Right atrium auricular region (tissue), 2 donors: Measurements from ENCODE around the gene GAA. TPM values are rescaled to one million over a fixed set of nuclear protein-coding genes. Genes with fewer than 3 reads are reported as not detected.

Experiments
- DNase-seq: peaks from one replicate; pipeline ENCODE4 v3.0.0-alpha.2; 2019; ENCODE audit warnings: low spot score
- H3K27ac ChIP-seq, 2 donors: fragments of 200-600 bp; sonication (generic); 1 replicate in 1 of 2; 2 replicates in 1 of 2; pipeline ENCODE4 v1.5.1; 2016 to 2019
- H3K27me3 ChIP-seq, 2 donors: fragments of 200-600 bp; sonication (generic); one replicate each; pipeline versions ENCODE4 v1.5.1 to v1.6.0; 2017 to 2019
- H3K36me3 ChIP-seq: fragments of 200-600 bp; sonication (generic); one replicate; pipeline ENCODE4 v1.5.1; 2016
- H3K4me1 ChIP-seq, 2 donors: fragments of 200-600 bp; sonication (generic); one replicate each; pipeline versions ENCODE4 v1.5.1 to v1.6.0; 2017 to 2019
- H3K4me3 ChIP-seq, 2 donors: fragments of 200-600 bp; sonication (generic); 1 replicate in 1 of 2; 2 replicates in 1 of 2; pipeline ENCODE4 v1.5.1; 2017 to 2019; ENCODE audit warnings: mild to moderate bottlenecking in 1 of 2, moderate library complexity in 1 of 2
- H3K9me3 ChIP-seq, 2 donors: fragments of 200-600 bp; sonication (generic); one replicate each; pipeline ENCODE4 v1.5.1; 2019
- microRNA counts, 2 donors: library from miRNA; unstranded; fragments of <30 nt; microRNA quantifications; one replicate each; lab custom pipeline; 2016 to 2017
- microRNA-seq, 2 donors: library from miRNA; unstranded; fragments of <30 nt; microRNA quantifications; one replicate each; pipeline ENCODE4, GENCODE V29; 2016 to 2017; ENCODE audit warnings: borderline number of aligned reads in 2 of 2, borderline replicate concordance in 1 of 2
- total RNA-seq, 2 donors: library from RNA; depleted of rRNA; stranded (reverse); fragments of >200 nt; gene quantifications; one replicate each; pipeline ENCODE4 v1.1.0, GENCODE V29; 2016
- TF ChIP-seq, protein P1 (sequence below), 2 donors: fragments of 200-600 bp; sonication (generic); IDR thresholded peaks; one replicate each; pipeline ENCODE4 v1.5.1; 2019; ENCODE audit warnings: antibody characterized with exemption in 2 of 2

The GAA gene
- total RNA-seq, 2 donors from 2014 or later: 54.8 to 99.1 TPM

- TF ChIP-seq, protein P1, sequence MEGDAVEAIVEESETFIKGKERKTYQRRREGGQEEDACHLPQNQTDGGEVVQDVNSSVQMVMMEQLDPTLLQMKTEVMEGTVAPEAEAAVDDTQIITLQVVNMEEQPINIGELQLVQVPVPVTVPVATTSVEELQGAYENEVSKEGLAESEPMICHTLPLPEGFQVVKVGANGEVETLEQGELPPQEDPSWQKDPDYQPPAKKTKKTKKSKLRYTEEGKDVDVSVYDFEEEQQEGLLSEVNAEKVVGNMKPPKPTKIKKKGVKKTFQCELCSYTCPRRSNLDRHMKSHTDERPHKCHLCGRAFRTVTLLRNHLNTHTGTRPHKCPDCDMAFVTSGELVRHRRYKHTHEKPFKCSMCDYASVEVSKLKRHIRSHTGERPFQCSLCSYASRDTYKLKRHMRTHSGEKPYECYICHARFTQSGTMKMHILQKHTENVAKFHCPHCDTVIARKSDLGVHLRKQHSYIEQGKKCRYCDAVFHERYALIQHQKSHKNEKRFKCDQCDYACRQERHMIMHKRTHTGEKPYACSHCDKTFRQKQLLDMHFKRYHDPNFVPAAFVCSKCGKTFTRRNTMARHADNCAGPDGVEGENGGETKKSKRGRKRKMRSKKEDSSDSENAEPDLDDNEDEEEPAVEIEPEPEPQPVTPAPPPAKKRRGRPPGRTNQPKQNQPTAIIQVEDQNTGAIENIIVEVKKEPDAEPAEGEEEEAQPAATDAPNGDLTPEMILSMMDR (IDR thresholded peaks at IDR 0.05): no peak
- Histone ChIP-seq H3K36me3 (no peaks in the 10 kb centered on the region), H3K4me3 (no peak overlapping the region), H3K9me3 (no peaks in the 10 kb centered on the region), H3K4me1 (no peaks in the 10 kb centered on the region), H3K27me3 (no peaks in the 10 kb centered on the region), H3K27ac (no peak overlapping the region)
- no peak for DNase-seq
These were observed 67.7 kb downstream of the GAA start for GRCh38 chr17:80169107-80169506.

MicroRNAs encoded within 50 kb of the gene (microRNA counts, 767-probe panel; counts per million panel counts)
- microRNA hsa-miR-1268b (lab: Ali Mortazavi, UCI): 0 to 845 counts per million in 2 donors

Small RNAs within 50 kb of the gene (microRNA-seq; reads per million reads assigned to microRNA genes)
- 0 reads per million in 2 donors for gene MIR1268B

Other genes starting within 250 kb of the GAA start
- gene TBC1D16, start 65.7 kb upstream of the GAA start, total RNA-seq: 10 to 100 TPM in 1 of 2 donors, 1 to 10 TPM in 1; 9.8 to 19.4 TPM
- gene CCDC40, start 64.9 kb upstream of the GAA start, total RNA-seq: 1 to 10 TPM; 3.0 to 9.3 TPM
- gene EIF4A3, start 45.5 kb downstream of the GAA start, total RNA-seq: 10 to 100 TPM; 24.6 to 31.0 TPM
- not detected for gene CARD14, start 68.4 kb downstream of the GAA start, total RNA-seq
- 10 to 100 TPM; 10.6 to 13.7 TPM for gene SGSH, start 118.8 kb downstream of the GAA start, total RNA-seq
- 1 to 10 TPM; 2.2 to 9.0 TPM for gene SLC26A11, start 118.8 kb downstream of the GAA start, total RNA-seq
- 10 to 100 TPM; 27.3 to 36.8 TPM for gene RNF213, start 159.3 kb downstream of the GAA start, total RNA-seq